Omental fat pad (tissue), 4 donors: ENCODE measurements around the gene PDXDC1. TPM values are rescaled to one million over a fixed set of nuclear protein-coding genes. Genes with fewer than 3 reads are reported as not detected.
"Not testable (repeated sequence)": the region's sequence is repeated elsewhere in the genome, so short reads cannot be mapped to it uniquely, and the experiment has no call there.

ENCODE experiments used
- ATAC-seq: fragments of 150-250 bp; one replicate; pipeline ENCODE4 v1.9.1; 2016; ENCODE audit warnings: mild to moderate bottlenecking, moderate library complexity; ENCODE audit not compliant: low FRiP score
- DNase-seq: peaks from one replicate; pipeline ENCODE4 v3.0.0-alpha.2; 2019; ENCODE audit warnings: low spot score
- CTCF ChIP-seq, 3 donors: fragments of 450-650 bp; IDR thresholded peaks; one replicate each; pipeline ENCODE4 v1.5.1; 2016 to 2017; ENCODE audit warnings: antibody characterized with exemption in 3 of 3, mild to moderate bottlenecking in 3 of 3, moderate library complexity in 2 of 3
- total RNA-seq, 4 donors: library from RNA; depleted of rRNA; stranded (reverse); fragments of >200 nt; gene quantifications; one replicate each; pipeline ENCODE4 v1.1.0, GENCODE V29; 2016

Gene PDXDC1
- total RNA-seq, 4 donors from 2014 or later, result 55.8 to 80.8 (median 66.6) TPM

- no peak for TF ChIP-seq CTCF (IDR thresholded peaks at IDR 0.05)
- ATAC-seq, result no peak
Observed at GRCh38 chr16:15038689-15039088, 63.9 kb downstream of the PDXDC1 start.

GRCh38 chr16:15041271-15042004 is 66.6 kb downstream of the PDXDC1 start:
- DNase-seq (no peak), ATAC-seq (peak; percentile 93)

More at GRCh38 chr16:15038689-15039088, 63.9 kb downstream of the PDXDC1 start:
- DNase-seq, result no peak

GRCh38 chr16:15043344-15043743 is 68.5 kb downstream of the PDXDC1 start:
- no peak for TF ChIP-seq CTCF (IDR thresholded peaks at IDR 0.05)

More at GRCh38 chr16:15041271-15042004, 66.6 kb downstream of the PDXDC1 start:
- TF ChIP-seq CTCF (IDR thresholded peaks at IDR 0.05), result no peak

GRCh38 chr16:15044286-15044685 is 69.5 kb downstream of the PDXDC1 start:
- no peak for DNase-seq
- ATAC-seq, result no peak
- TF ChIP-seq CTCF (IDR thresholded peaks at IDR 0.05), result no peak

More at GRCh38 chr16:15043344-15043743, 68.5 kb downstream of the PDXDC1 start:
- no peak for DNase-seq
- no peak for ATAC-seq

GRCh38 chr16:15045270-15045669 is 70.4 kb downstream of the PDXDC1 start:
- ATAC-seq, DNase-seq: not testable (repeated sequence)

- no peak for ATAC-seq
- DNase-seq, result no peak
- no peak for TF ChIP-seq CTCF (IDR thresholded peaks at IDR 0.05)
Observed at GRCh38 chr16:15046692-15047376, 72.0 kb downstream of the PDXDC1 start.

GRCh38 chr16:15049581-15050180 is 74.9 kb downstream of the PDXDC1 start:
- TF ChIP-seq CTCF (IDR thresholded peaks at IDR 0.05), result no peak
- DNase-seq (no peak), ATAC-seq (no peak)

GRCh38 chr16:15050440-15050839 is 75.6 kb downstream of the PDXDC1 start:
- not testable (repeated sequence) for ATAC-seq

More at GRCh38 chr16:15050440-15050839, 75.6 kb downstream of the PDXDC1 start:
- DNase-seq, result not testable (repeated sequence)
